ENCODE data around the gene TDRD9.

GRCh38 chr14:103941462-103941861, 13.2 kb downstream of the TDRD9 start:
- TF ChIP-seq POLR2A (IDR thresholded peaks at IDR 0.05; ENCODE audit: low read depth, low read length) (no peak), POLR2AphosphoS5 (IDR thresholded peaks at IDR 0.05; ENCODE audit: low read depth, low read length) (no peak)

Measured in GM12891 (cell line).